ENCODE measurements around the gene TULP1. TPM values are rescaled to one million over a fixed set of nuclear protein-coding genes. Genes with fewer than 3 reads are reported as not detected.

TULP1 gene
- total and polyA plus RNA-seq, 2 of the 8 experiments (the other 6 are each of a cell fraction or from before 2014, with no cell fraction given) = 3.2 to 6.8 TPM

GRCh38 chr6:35496841-35497570 is 15.7 kb downstream of the TULP1 start, which contains the start of gene TEAD3:
Gene TEAD3 (minus strand): TSS chr6:35497079.
- H3K79me1 ChIP-seq (ENCODE audit: low read depth, low read length) = peaks cover 13% of the 10 kb centered on the region
- no peak within 1 kb of the TSS for H2BK20ac ChIP-seq (ENCODE audit: low read length)
- H2AFZ ChIP-seq (ENCODE audit: low read length) = no peak within 1 kb of the TSS
- H3K23me2 ChIP-seq (ENCODE audit: low read depth, low read length) = peaks cover 6% of the 10 kb centered on the region; the same call in 1 of the 2 replicates
- POLR2A ChIA-PET (ENCODE audit: partially characterized antibody) = interaction anchor here (0.7 to 37.6 kb wide), 17 partner anchors 11 to 530 kb away, joined by 3 to 1319 read pairs (median 4); partner anchors contain the start of genes MAPK14 and RPL10A
- peak within 1 kb of the TSS; percentile 64 for H4K5ac ChIP-seq (ENCODE audit: insufficient read length, low read depth, low read length)
- H3K9ac ChIP-seq (replicated peaks in 1 of 4; ENCODE audit: extremely low read depth in 1 of 4, low read depth in 3 of 4, low read length in 3 of 4) = peak within 1 kb of the TSS; percentile 57 to 90 (median 68)
- no peak for DNase-seq (ENCODE audit: low read depth in 1 of 2, low spot score in 2 of 2)
- CTCF ChIA-PET (ENCODE audit: partially characterized antibody) = interaction anchor here (0.7 to 2.4 kb wide), 13 partner anchors 9 to 235 kb away, joined by 3 to 6 read pairs (median 4); no protein-coding TSS in a partner anchor
- H4K91ac ChIP-seq (replicated peaks; ENCODE audit: insufficient read length, low read length) = peak within 1 kb of the TSS; percentile 92
- peaks cover 15 to 20% of the 10 kb centered on the region in 2 experiments for H4K20me1 ChIP-seq (replicated peaks in 1 of 2; ENCODE audit: control insufficient read depth in 1 of 2, insufficient read depth in 2 of 2, low read length in 2 of 2)
- H2BK5ac ChIP-seq (ENCODE audit: low read depth, low read length) = peak within 1 kb of the TSS; percentile 90
- 0% methylated on average over 24 of the region's 98 CpGs; no CpG with 5 or more reads in 1 of the 2 experiments for WGBS, 2 experiments (ENCODE audit: extremely low coverage in 1 of 2, insufficient coverage in 1 of 2, insufficient read length in 1 of 2, insufficient replicate concordance in 2 of 2, low coverage in 1 of 2, low lambda C conversion rate in 2 of 2, missing lambda C conversion rate in 1 of 2)
- H4K8ac ChIP-seq (ENCODE audit: extremely low read depth, insufficient read depth, low read length) = peak within 1 kb of the TSS; percentile 94; the same call in 1 of the 2 replicates
- H3K27me3 ChIP-seq (replicated peaks in 1 of 4; ENCODE audit: control insufficient read depth in 3 of 4, extremely low read depth in 1 of 4, insufficient read depth in 3 of 4, low read length in 3 of 4) = peaks cover 0 to 13% (median 6%) of the 10 kb centered on the region in 4 experiments; a peak in 4 of 7 replicates
- H3K14ac ChIP-seq (ENCODE audit: insufficient read length) = no peak within 1 kb of the TSS
- peak within 1 kb of the TSS; percentile 98 for H3K18ac ChIP-seq (ENCODE audit: extremely low read depth, low read length)
- H2BK12ac ChIP-seq (ENCODE audit: low read depth, low read length) = no peak within 1 kb of the TSS; the same call in 1 of the 2 replicates
- peak within 1 kb of the TSS; percentile 83 to 86 for H3K4me2 ChIP-seq (ENCODE audit: insufficient read depth in 1 of 2, low read depth in 2 of 2, low read length in 2 of 2)
- H3K56ac ChIP-seq (replicated peaks; ENCODE audit: insufficient read length, low read depth, low read length) = no peak within 1 kb of the TSS
- peaks cover 0 to 34% of the 10 kb centered on the region in 2 experiments; a peak in 2 of 4 replicates for H3K79me2 ChIP-seq (ENCODE audit: control insufficient read depth in 1 of 2, insufficient read depth in 2 of 2, low read length in 2 of 2)
- H3K36me3 ChIP-seq (ENCODE audit: control insufficient read depth in 2 of 4, insufficient read depth in 4 of 4, low read length in 3 of 4) = no peaks in the 10 kb centered on the region
- H3K4me1 ChIP-seq (replicated peaks in 1 of 4; ENCODE audit: control insufficient read depth in 3 of 4, insufficient read depth in 4 of 4, low read length in 3 of 4) = peaks cover 19 to 44% (median 34%) of the 10 kb centered on the region in 4 experiments
- FAIRE-seq = no peak
- H3K9me3 ChIP-seq (ENCODE audit: insufficient read depth in 2 of 2, low read depth in 1 of 2, low read length in 1 of 2) = no peaks in the 10 kb centered on the region
- no peak within 1 kb of the TSS for H2BK120ac ChIP-seq (replicated peaks; ENCODE audit: low read depth, low read length)
- no peak within 1 kb of the TSS for H2AK5ac ChIP-seq (ENCODE audit: low read depth, low read length)
- peak within 1 kb of the TSS; percentile 46 to 92 (median 64) for H3K4me3 ChIP-seq (ENCODE audit: extremely low read depth in 1 of 4, insufficient read depth in 2 of 4, low read depth in 3 of 4, low read length in 4 of 4)
- H3K4ac ChIP-seq (replicated peaks; ENCODE audit: insufficient read length, low read depth, low read length) = peak within 1 kb of the TSS; percentile 76
- H3K23ac ChIP-seq (ENCODE audit: insufficient read length) = no peak within 1 kb of the TSS
- H3K27ac ChIP-seq (ENCODE audit: low read depth, low read length) = peak within 1 kb of the TSS; percentile 69; the same call in 1 of the 2 replicates
- H2BK15ac ChIP-seq (ENCODE audit: low read length) = peak within 1 kb of the TSS; percentile 98; the same call in 1 of the 2 replicates
- TF ChIP-seq TEAD4 (IDR thresholded peaks at IDR 0.05; ENCODE audit: low read depth, low read length) (peak; percentile 83; the same call in 1 of the 2 replicates), YY1 (IDR thresholded peaks at IDR 0.05; ENCODE audit: low read depth, low read length) (no peak), CREB1 (IDR thresholded peaks at IDR 0.05) (no peak), CHD2 (IDR thresholded peaks at IDR 0.05; ENCODE audit: low read length) (no peak), GTF2F1 (IDR thresholded peaks at IDR 0.05; ENCODE audit: borderline replicate concordance, low read depth, low read length) (no peak), TCF12 (IDR thresholded peaks at IDR 0.05; ENCODE audit: low read depth, low read length) (no peak), GABPA (IDR thresholded peaks at IDR 0.05; ENCODE audit: borderline replicate concordance, insufficient read depth, low read length) (no peak), SP1 (IDR thresholded peaks at IDR 0.05; ENCODE audit: low read depth, low read length) (no peak), SIN3A (conservative IDR thresholded peaks at IDR 0.05 in 1 of 2, IDR thresholded peaks at IDR 0.05 in 1 of 2; ENCODE audit: low read depth in 1 of 2, low read length in 2 of 2) (0 out of 4 replicates have a peak, but pooled peaks of 1 of the 2 experiments have one; percentile 66), PHF8 (conservative IDR thresholded peaks at IDR 0.05; ENCODE audit: low read depth, low read length) (peak; percentile 53; the same call in 1 of the 2 replicates)
- TF ChIP-seq, protein P1, sequence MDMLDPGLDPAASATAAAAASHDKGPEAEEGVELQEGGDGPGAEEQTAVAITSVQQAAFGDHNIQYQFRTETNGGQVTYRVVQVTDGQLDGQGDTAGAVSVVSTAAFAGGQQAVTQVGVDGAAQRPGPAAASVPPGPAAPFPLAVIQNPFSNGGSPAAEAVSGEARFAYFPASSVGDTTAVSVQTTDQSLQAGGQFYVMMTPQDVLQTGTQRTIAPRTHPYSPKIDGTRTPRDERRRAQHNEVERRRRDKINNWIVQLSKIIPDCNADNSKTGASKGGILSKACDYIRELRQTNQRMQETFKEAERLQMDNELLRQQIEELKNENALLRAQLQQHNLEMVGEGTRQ (IDR thresholded peaks at IDR 0.05; ENCODE audit: low read length) = no peak
